AG09319 (cell line): ENCODE data around the gene PEPD.

ENCODE experiments used
- DNase-seq: peaks from one replicate; pipeline ENCODE4 v3.0.0-alpha.2; 2010; ENCODE audit warnings: low read depth; ENCODE audit errors: extremely low read depth
- TF ChIP-seq, protein P1 (sequence below): IDR thresholded peaks from 2 replicates; pipeline ENCODE4 v1.5.1; 2011; ENCODE audit warnings: low read depth, mild to moderate bottlenecking, inconsistent platforms, low read length, moderate library complexity

PEPD gene

GRCh38 chr19:33430674-33431277 is 90.8 kb downstream of the PEPD start:
- peak; percentile 28 for DNase-seq
- TF ChIP-seq, protein P1, sequence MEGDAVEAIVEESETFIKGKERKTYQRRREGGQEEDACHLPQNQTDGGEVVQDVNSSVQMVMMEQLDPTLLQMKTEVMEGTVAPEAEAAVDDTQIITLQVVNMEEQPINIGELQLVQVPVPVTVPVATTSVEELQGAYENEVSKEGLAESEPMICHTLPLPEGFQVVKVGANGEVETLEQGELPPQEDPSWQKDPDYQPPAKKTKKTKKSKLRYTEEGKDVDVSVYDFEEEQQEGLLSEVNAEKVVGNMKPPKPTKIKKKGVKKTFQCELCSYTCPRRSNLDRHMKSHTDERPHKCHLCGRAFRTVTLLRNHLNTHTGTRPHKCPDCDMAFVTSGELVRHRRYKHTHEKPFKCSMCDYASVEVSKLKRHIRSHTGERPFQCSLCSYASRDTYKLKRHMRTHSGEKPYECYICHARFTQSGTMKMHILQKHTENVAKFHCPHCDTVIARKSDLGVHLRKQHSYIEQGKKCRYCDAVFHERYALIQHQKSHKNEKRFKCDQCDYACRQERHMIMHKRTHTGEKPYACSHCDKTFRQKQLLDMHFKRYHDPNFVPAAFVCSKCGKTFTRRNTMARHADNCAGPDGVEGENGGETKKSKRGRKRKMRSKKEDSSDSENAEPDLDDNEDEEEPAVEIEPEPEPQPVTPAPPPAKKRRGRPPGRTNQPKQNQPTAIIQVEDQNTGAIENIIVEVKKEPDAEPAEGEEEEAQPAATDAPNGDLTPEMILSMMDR, result peak; percentile 90

GRCh38 chr19:33429891-33430673 is 91.5 kb downstream of the PEPD start:
- no peak for DNase-seq
- TF ChIP-seq, protein P1, result no peak

DNA sequence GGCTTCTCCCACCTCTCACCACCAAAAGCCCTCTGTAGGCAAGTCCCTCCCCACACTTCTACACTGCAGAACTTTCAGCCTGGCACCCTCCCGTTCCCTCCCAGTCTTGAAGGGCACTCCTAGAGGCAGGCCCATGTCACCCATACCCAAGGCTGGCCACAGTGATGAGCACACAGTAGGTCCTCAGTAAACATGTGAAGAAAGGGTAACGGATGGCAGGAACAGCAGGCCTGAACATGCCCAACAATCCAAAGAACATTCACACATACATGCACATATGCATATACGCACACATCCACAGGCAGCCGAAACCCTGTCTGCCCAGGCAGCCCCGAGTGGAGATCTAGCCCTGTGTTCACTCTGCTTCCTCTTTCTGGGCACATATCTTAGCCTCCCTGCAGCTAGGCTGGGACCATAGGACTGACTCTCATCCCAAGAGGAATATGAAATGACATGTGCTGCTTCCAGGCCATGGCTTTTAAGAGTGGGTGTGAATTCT is 92.9 kb downstream of the PEPD start:
- TF ChIP-seq, protein P1, result no peak

GRCh38 chr19:33427801-33428626 is 93.6 kb downstream of the PEPD start:
- TF ChIP-seq, protein P1, result no peak

More for the DNA sequence above, 92.9 kb downstream of the PEPD start:
- DNase-seq, result no peak

DNA sequence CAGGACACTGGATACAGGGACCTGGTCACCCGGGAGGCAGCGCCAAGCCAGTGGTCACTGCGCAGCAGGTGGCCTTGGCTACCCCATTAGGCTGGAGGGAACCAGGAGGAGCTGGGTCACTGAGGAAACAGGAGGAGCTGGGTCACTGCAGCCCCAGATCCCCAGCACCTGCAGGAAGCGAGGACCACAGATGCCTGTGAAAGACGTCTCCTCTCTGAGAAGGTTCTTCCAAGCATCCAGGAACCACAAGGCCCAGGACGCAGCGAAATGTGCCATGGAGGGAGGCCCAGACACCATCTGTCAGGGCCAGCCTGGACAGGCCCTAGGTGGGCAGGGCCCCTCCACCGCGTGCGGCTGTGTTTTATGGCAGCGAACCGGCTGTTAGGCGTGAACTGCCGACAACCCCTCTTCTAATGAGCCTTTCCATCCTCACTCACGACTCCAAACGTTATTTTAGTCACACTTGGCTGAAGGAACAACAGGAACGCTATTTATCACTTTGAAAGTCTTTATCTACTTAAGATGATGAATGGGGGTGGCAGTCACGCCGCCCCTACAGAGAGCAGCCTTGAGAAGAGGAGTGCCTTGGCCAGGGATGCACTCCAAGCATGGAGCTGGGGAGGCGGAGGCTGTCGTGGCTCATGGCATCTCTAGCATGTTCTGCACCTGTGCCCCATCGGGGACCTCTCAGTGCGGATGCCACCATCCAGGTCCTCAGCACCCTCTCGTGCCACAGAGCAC is 94.8 kb downstream of the PEPD start:
- TF ChIP-seq, protein P1, result no peak
- DNase-seq, result no peak

More at GRCh38 chr19:33427801-33428626, 93.6 kb downstream of the PEPD start:
- no peak for DNase-seq

GRCh38 chr19:33424181-33424580 is 97.4 kb downstream of the PEPD start:
- TF ChIP-seq, protein P1, result no peak
- no peak for DNase-seq
